ENCODE measurements around the gene PPM1L.

PPM1L gene

GRCh38 chr3:161103776-161104385 lies 347.9 kb downstream of the PPM1L start:
- DNase-seq: no peak

- DNase-seq: peak in 11 of 14 donors; percentile 15 to 67 (median 35)
These were observed 348.8 kb downstream of the PPM1L start, which contains the start of gene B3GALNT1 for GRCh38 chr3:161104561-161105551. TSS of gene B3GALNT1 (minus strand) at chr3:161105349. CDS start at chr3:161086754, 18,595 bp downstream.

GRCh38 chr3:161107311-161107710 lies 351.3 kb downstream of the PPM1L start:
- no peak for DNase-seq

- DNase-seq: no peak
These were observed 352.8 kb downstream of the PPM1L start for GRCh38 chr3:161108840-161109239.

GRCh38 chr3:161117646-161118045 lies 361.6 kb downstream of the PPM1L start:
- DNase-seq: no peak

- no peak for DNase-seq
These were observed 370.5 kb downstream of the PPM1L start for GRCh38 chr3:161126495-161126894.

Measured in C1 segment of cervical spinal cord (tissue), 14 donors.